IPS DF 4.7 (cell line): ENCODE measurements around the gene LSM7.

Source experiments
- DNase-seq: peaks from one replicate; pipeline ENCODE4 v3.0.0-alpha.2; 2013; ENCODE audit warnings: low spot score; ENCODE audit errors: extremely low read depth

LSM7 gene

GRCh38 chr19:2325281-2326046, 2.9 kb downstream of the LSM7 start:
- no peak for DNase-seq

- no peak for DNase-seq
Observed at GRCh38 chr19:2324220-2324948, 4.0 kb downstream of the LSM7 start.

- no peak for DNase-seq
Observed at GRCh38 chr19:2323707-2324106, 4.7 kb downstream of the LSM7 start.

GRCh38 chr19:2321565-2322283, 6.7 kb downstream of the LSM7 start:
- no peak for DNase-seq

GRCh38 chr19:2320939-2321338, 7.4 kb downstream of the LSM7 start:
- DNase-seq = no peak

GRCh38 chr19:2320049-2320448, 8.3 kb downstream of the LSM7 start:
- DNase-seq = no peak

- DNase-seq = no peak
Observed at GRCh38 chr19:2319551-2319950, 8.8 kb downstream of the LSM7 start.

- DNase-seq = no peak
Observed at GRCh38 chr19:2318923-2319322, 9.5 kb downstream of the LSM7 start.

- no peak for DNase-seq
Observed at GRCh38 chr19:2317756-2318155, 10.6 kb downstream of the LSM7 start.

GRCh38 chr19:2317300-2317699, 11.1 kb downstream of the LSM7 start:
- no peak for DNase-seq

GRCh38 chr19:2315818-2316353, 12.5 kb downstream of the LSM7 start:
- DNase-seq = no peak

- no peak for DNase-seq
Observed at GRCh38 chr19:2315121-2315817, 13.1 kb downstream of the LSM7 start.

GRCh38 chr19:2312820-2313501, 15.4 kb downstream of the LSM7 start:
- DNase-seq = no peak

- no peak for DNase-seq
Observed at GRCh38 chr19:2311093-2311492, 17.3 kb downstream of the LSM7 start.

GRCh38 chr19:2309734-2310362, 18.5 kb downstream of the LSM7 start:
- no peak for DNase-seq

- DNase-seq = no peak
Observed at GRCh38 chr19:2308114-2308556, 20.3 kb downstream of the LSM7 start, which contains the start of gene LINGO3. TSS of gene LINGO3 (minus strand) at chr19:2308154. CDS start at chr19:2291776, 16,378 bp downstream.

- no peak for DNase-seq
Observed at GRCh38 chr19:2307518-2308012, 20.8 kb downstream of the LSM7 start.

GRCh38 chr19:2306971-2307370, 21.4 kb downstream of the LSM7 start:
- DNase-seq = no peak

- DNase-seq = no peak
Observed at GRCh38 chr19:2306281-2306806, 22.0 kb downstream of the LSM7 start.
